Thoracic aorta (tissue), 2 donors: ENCODE data around the gene TCEAL8. TPM values are rescaled to one million over a fixed set of nuclear protein-coding genes. Genes with fewer than 3 reads are reported as not detected.

Experiments used
- ATAC-seq: fragments of 150-250 bp; one replicate; pipeline ENCODE4 v1.8.0; 2017; ENCODE audit warnings: low read depth; ENCODE audit not compliant: insufficient number of reproducible peaks, low FRiP score
- DNase-seq: peaks from one replicate; pipeline ENCODE4 v3.0.0-alpha.2; 2020; ENCODE audit warnings: low spot score
- H3K27ac ChIP-seq, 2 donors: fragments of 200-600 bp; sonication (generic); 1 replicate in 1 of 2; 2 replicates in 1 of 2; pipeline ENCODE4 v1.5.1; 2016; ENCODE audit warnings: mild to moderate bottlenecking in 2 of 2, moderate library complexity in 2 of 2
- H3K27me3 ChIP-seq: fragments of 200-600 bp; sonication (generic); replicated peaks from 2 replicates; pipeline ENCODE4 v1.6.0; 2016; ENCODE audit warnings: mild to moderate bottlenecking; ENCODE audit not compliant: insufficient read depth
- H3K36me3 ChIP-seq: fragments of 200-600 bp; sonication (generic); one replicate; pipeline ENCODE4 v1.5.1; 2016
- H3K4me1 ChIP-seq, 2 donors: fragments of 200-600 bp; sonication (generic); 1 replicate in 1 of 2; 2 replicates in 1 of 2; pipeline versions ENCODE4 v1.5.1 to v1.6.0; 2016; ENCODE audit warnings: low read depth in 2 of 2, mild to moderate bottlenecking in 1 of 2; ENCODE audit not compliant: control insufficient read depth in 1 of 2
- H3K4me3 ChIP-seq: fragments of 200-600 bp; sonication (generic); 2 replicates; pipeline ENCODE4 v1.5.1; 2016; ENCODE audit warnings: mild to moderate bottlenecking
- H3K9me3 ChIP-seq: fragments of 200-600 bp; sonication (generic); 2 replicates; pipeline ENCODE4 v1.5.1; 2016
- total RNA-seq, 2 donors: library from RNA; depleted of rRNA; stranded (reverse); fragments of >200 nt; gene quantifications; one replicate each; pipeline versions ENCODE4 v1.1.0 to v1.2.3, GENCODE V29; 2016
- TF ChIP-seq, protein P1 (sequence below): fragments of 200-600 bp; sonication (generic); IDR thresholded peaks from one replicate; pipeline ENCODE4 v1.5.1; 2019; ENCODE audit warnings: antibody characterized with exemption

Gene TCEAL8, protein sequence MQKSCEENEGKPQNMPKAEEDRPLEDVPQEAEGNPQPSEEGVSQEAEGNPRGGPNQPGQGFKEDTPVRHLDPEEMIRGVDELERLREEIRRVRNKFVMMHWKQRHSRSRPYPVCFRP
- total RNA-seq, result 10 to 100 TPM; 58.4 to 59.4 TPM

DNA sequence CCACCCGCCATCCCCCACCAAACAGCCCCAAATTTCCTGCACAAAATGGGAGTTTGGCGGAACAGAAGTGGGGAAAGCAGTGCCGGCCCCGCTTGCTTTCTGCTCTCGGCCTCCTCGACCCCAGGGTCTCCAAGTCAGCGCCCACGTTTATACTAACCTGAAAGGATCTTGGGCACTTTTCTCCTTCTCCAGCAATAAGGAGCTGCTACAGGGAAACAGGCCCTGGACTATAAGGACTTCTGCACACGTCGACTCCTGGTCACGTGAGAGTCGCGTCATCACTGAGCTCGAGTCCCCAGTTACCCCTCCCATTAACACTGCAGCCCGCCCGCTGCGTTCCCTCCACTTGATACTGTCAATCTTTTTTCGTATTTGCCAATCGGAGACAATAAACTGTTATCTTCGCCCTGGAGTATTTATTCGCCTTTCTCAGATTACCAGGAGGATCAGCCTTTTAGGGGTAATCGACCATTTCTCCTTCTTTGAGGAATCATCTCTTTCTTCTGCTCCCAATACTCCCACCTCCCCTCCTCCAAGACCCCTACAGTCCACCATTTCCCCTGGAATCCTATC, at the start of gene TCEAL8:
TSS of gene TCEAL8 (minus strand) at position 235 of the 573 bp plus-strand sequence. CDS start 1,176 bp downstream, outside the sequence.
- DNase-seq (peak; percentile 25), ATAC-seq (peak; percentile 94)
- Histone ChIP-seq H3K9me3 (no peaks in the 10 kb centered on the region), H3K4me1 (no peaks in the 10 kb centered on the region), H3K27ac (peak within 1 kb of the TSS; percentile 84 to 89), H3K36me3 (no peaks in the 10 kb centered on the region), H3K27me3 (no peaks in the 10 kb centered on the region), H3K4me3 (peak within 1 kb of the TSS; percentile 88)
- TF ChIP-seq, protein P1, sequence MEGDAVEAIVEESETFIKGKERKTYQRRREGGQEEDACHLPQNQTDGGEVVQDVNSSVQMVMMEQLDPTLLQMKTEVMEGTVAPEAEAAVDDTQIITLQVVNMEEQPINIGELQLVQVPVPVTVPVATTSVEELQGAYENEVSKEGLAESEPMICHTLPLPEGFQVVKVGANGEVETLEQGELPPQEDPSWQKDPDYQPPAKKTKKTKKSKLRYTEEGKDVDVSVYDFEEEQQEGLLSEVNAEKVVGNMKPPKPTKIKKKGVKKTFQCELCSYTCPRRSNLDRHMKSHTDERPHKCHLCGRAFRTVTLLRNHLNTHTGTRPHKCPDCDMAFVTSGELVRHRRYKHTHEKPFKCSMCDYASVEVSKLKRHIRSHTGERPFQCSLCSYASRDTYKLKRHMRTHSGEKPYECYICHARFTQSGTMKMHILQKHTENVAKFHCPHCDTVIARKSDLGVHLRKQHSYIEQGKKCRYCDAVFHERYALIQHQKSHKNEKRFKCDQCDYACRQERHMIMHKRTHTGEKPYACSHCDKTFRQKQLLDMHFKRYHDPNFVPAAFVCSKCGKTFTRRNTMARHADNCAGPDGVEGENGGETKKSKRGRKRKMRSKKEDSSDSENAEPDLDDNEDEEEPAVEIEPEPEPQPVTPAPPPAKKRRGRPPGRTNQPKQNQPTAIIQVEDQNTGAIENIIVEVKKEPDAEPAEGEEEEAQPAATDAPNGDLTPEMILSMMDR, result no peak

DNA sequence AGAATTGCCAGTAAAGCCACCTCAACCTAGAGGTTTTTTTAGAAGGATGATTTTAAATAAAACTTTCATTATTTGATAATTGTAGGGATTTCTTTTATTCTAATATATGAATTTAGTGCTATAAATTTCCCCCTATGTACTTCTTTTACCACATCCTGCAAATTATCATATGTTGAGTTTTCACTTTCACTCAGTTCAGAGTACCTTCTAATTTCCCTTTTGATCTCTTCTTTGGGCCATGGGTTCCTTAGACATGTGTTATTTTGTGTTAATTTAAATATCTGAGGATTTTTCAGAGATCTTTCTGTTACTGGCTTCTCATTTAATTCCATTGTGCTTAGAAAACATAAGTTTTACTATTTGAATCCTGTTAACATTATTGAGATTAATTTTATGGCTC, 49.8 kb upstream of the TCEAL8 start:
- TF ChIP-seq, protein P1, result no peak
- DNase-seq (no peak), ATAC-seq (no peak)
- Histone ChIP-seq H3K27ac (no peak overlapping the region), H3K9me3 (no peaks in the 10 kb centered on the region), H3K4me1 (no peaks in the 10 kb centered on the region), H3K27me3 (no peaks in the 10 kb centered on the region), H3K4me3 (no peak overlapping the region), H3K36me3 (no peaks in the 10 kb centered on the region)

DNA sequence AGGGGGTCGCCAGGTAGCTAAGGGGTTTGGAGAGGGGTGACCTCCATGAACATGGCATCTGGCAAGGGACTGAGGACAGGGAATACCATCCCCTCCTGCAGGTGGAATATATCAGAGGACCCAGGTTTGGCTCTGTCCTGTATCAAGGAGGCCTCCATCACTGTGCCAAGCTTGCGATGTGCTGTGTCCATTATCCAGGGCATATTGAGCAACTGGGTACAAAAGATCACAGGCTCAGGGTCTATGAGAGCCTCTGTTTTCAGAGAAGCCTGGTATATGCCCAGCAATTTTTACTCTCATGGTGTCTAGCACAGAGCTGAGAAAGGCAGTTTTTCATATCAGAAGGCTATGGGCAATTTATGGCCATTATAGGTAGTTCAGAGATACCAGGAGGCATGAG, 38.2 kb upstream of the TCEAL8 start:
- Histone ChIP-seq H3K36me3 (no peaks in the 10 kb centered on the region), H3K4me1 (no peaks in the 10 kb centered on the region), H3K27ac (no peak overlapping the region), H3K9me3 (no peaks in the 10 kb centered on the region), H3K27me3 (no peaks in the 10 kb centered on the region), H3K4me3 (no peak overlapping the region)
- no peak for ATAC-seq
- no peak for DNase-seq
- TF ChIP-seq, protein P1, result no peak

DNA sequence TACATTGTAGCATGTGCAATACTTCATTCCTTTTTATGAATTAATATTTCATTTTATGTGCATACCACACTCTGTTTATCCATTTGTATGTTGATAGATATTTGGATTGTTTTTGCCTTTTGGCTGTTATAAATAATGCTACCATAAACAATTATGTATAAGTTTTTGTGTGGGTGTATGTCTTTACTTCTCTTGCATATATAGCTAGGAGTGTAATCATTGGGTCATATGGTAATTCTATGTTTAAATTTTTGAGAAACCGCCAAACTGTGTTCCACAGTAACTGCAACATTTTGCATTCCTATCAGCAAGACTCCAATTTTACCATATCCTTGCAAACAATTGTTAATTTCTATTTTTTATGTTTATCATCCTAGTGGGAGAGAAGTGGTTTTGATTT, 24.7 kb upstream of the TCEAL8 start:
- no peak overlapping the region for H3K4me3 ChIP-seq
- H3K27ac ChIP-seq, result no peak overlapping the region
- ATAC-seq (no peak), DNase-seq (no peak)
- no peaks in the 10 kb centered on the region for H3K36me3 ChIP-seq
- no peaks in the 10 kb centered on the region for H3K27me3 ChIP-seq
- TF ChIP-seq, protein P1, result no peak
- H3K9me3 ChIP-seq, result no peaks in the 10 kb centered on the region
- no peaks in the 10 kb centered on the region for H3K4me1 ChIP-seq

DNA sequence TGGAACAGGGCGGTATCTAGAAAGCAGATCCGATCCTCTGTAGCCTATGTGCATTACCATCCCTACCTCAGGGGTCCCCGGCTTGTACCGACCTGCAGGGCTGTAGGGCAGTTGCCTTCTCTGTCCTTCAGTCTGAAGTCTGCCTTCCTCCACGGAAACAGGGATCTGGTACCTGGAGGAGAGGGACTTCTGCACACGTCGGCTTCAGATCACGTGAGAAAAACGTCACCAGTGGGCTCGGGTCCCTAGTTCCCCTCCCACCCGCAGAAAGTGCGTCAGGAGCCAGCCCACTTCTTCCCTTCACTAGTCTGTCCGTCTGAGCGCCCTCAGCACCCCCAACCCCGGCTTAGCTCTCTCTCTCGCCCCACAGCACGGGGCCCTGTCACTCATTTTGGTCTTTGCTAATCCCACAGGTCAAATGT, 21.6 kb upstream of the TCEAL8 start, which contains the start of gene TCEAL5:
TSS of gene TCEAL5 (minus strand) at position 170 of the 422 bp plus-strand sequence. CDS start 2,187 bp downstream, outside the sequence.
- DNase-seq (no peak), ATAC-seq (no peak)
- H3K9me3 ChIP-seq, result no peaks in the 10 kb centered on the region
- no peaks in the 10 kb centered on the region for H3K27me3 ChIP-seq
- no peaks in the 10 kb centered on the region for H3K36me3 ChIP-seq
- TF ChIP-seq, protein P1, result no peak
- no peak within 1 kb of the TSS for H3K27ac ChIP-seq
- no peaks in the 10 kb centered on the region for H3K4me1 ChIP-seq
- H3K4me3 ChIP-seq, result peak within 1 kb of the TSS; percentile 62
